ENCODE results near the gene OSTM1. TPM values are rescaled to one million over a fixed set of nuclear protein-coding genes. Genes with fewer than 3 reads are reported as not detected.

OSTM1 gene
- total and polyA plus RNA-seq, 2 of the 13 experiments (the other 11 are each of a cell fraction or from before 2014, with no cell fraction given): 8.7 to 20.5 TPM

DNA sequence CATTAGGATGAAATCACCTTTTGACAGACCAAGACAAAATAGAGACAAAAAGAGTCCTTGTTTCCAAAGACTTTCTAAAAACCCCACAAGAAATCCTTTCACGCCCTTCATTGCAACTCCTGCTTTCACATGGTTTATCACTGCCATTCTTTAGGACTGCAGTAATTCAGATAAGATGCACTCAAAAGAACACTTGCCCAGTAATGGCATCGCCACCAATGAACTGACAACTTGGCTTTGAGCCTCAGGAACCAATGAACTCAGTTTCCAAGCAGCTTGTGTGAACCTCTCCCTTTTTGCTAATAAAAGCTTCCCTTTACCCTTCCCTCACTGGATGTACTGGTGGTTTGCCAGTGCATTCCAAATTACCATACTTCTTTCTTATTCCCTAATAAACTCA lies 21.8 kb downstream of the OSTM1 start (continued):
- TF ChIP-seq NBN (conservative IDR thresholded peaks at IDR 0.05): no peak
- no peak for TF ChIP-seq PCBP1 (IDR thresholded peaks at IDR 0.05; ENCODE audit: borderline replicate concordance, low read depth, low read length)
- TF ChIP-seq ZNF616 (CRISPR knock-in tag; IDR thresholded peaks at IDR 0.05; ENCODE audit: low read depth): no peak
- no peak for TF ChIP-seq ZNF253 (CRISPR knock-in tag; IDR thresholded peaks at IDR 0.05; ENCODE audit: borderline replicate concordance)
- TF ChIP-seq, protein P1, sequence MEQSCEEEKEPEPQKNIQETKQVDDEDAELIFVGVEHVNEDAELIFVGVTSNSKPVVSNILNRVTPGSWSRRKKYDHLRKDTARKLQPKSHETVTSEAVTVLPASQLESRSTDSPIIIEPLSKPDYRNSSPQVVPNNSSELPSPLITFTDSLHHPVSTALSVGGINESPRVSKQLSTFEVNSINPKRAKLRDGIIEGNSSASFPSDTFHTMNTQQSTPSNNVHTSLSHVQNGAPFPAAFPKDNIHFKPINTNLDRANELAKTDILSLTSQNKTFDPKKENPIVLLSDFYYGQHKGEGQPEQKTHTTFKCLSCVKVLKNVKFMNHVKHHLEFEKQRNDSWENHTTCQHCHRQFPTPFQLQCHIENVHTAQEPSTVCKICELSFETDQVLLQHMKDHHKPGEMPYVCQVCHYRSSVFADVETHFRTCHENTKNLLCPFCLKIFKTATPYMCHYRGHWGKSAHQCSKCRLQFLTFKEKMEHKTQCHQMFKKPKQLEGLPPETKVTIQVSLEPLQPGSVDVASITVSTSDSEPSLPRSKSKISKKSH (CRISPR knock-in tag; IDR thresholded peaks at IDR 0.05; ENCODE audit: borderline replicate concordance): no peak

DNA sequence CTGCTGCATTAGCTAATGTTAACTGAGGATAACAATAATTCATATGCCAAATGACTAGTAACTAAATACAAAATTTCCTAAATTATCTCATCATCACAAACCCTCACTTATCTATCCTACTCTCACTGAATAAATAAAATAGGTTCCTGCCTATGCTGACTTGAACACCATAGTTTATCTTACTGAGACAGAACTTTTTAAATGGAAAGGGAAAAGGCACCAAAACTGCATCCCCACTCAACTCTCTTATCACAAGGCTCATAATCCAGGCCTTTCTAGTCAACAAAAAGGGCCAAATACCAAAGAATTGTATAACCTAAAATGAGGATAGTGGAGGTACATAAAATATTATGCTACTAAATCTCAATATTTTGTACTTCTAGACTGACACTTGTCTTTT lies 23.1 kb downstream of the OSTM1 start:
- ATAC-seq (no peak), DNase-seq (ENCODE audit: low spot score) (no peak), FAIRE-seq (no peak)
- in situ Hi-C loops (cut with HindIII; ENCODE audit: extremely low pct_ligation_motif_present, low pct_unique_long_range_greater_than_20kb): no loop called here
- Histone ChIP-seq H3K9me3 (ENCODE audit: low read length) (no peaks in the 10 kb centered on the region), H4K20me1 (ENCODE audit: insufficient read depth, low read length) (no peaks in the 10 kb centered on the region), H3K27ac (ENCODE audit: extremely low read length, insufficient read depth, low read length) (no peak overlapping the region), H3K27me3 (ENCODE audit: control insufficient read depth in 1 of 2, insufficient read depth in 2 of 2, low read length in 2 of 2) (no peaks in the 10 kb centered on the region), H3K79me2 (ENCODE audit: insufficient read depth, low read length) (no peaks in the 10 kb centered on the region), H3K4me3 (replicated peaks in 1 of 3; ENCODE audit: insufficient read depth in 1 of 3, low read depth in 2 of 3, low read length in 3 of 3) (no peak overlapping the region), H3K9ac (ENCODE audit: insufficient read depth, low read depth, low read length) (no peak overlapping the region), H3K36me3 (replicated peaks in 1 of 2; ENCODE audit: control insufficient read depth in 1 of 2, insufficient read depth in 2 of 2, low read length in 2 of 2) (no peaks in the 10 kb centered on the region), H2AFZ (ENCODE audit: low read length) (no peak overlapping the region), H3K4me2 (ENCODE audit: low read depth, low read length) (no peak overlapping the region), H3K4me1 (ENCODE audit: insufficient read depth, low read length) (no peaks in the 10 kb centered on the region)
- TF ChIP-seq, protein P2, sequence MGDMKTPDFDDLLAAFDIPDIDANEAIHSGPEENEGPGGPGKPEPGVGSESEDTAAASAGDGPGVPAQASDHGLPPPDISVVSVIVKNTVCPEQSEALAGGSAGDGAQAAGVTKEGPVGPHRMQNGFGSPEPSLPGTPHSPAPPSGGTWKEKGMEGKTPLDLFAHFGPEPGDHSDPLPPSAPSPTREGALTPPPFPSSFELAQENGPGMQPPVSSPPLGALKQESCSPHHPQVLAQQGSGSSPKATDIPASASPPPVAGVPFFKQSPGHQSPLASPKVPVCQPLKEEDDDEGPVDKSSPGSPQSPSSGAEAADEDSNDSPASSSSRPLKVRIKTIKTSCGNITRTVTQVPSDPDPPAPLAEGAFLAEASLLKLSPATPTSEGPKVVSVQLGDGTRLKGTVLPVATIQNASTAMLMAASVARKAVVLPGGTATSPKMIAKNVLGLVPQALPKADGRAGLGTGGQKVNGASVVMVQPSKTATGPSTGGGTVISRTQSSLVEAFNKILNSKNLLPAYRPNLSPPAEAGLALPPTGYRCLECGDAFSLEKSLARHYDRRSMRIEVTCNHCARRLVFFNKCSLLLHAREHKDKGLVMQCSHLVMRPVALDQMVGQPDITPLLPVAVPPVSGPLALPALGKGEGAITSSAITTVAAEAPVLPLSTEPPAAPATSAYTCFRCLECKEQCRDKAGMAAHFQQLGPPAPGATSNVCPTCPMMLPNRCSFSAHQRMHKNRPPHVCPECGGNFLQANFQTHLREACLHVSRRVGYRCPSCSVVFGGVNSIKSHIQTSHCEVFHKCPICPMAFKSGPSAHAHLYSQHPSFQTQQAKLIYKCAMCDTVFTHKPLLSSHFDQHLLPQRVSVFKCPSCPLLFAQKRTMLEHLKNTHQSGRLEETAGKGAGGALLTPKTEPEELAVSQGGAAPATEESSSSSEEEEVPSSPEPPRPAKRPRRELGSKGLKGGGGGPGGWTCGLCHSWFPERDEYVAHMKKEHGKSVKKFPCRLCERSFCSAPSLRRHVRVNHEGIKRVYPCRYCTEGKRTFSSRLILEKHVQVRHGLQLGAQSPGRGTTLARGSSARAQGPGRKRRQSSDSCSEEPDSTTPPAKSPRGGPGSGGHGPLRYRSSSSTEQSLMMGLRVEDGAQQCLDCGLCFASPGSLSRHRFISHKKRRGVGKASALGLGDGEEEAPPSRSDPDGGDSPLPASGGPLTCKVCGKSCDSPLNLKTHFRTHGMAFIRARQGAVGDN (CRISPR knock-in tag; IDR thresholded peaks at IDR 0.05): no peak
- no peak for TF ChIP-seq ZNF292 (CRISPR knock-in tag; IDR thresholded peaks at IDR 0.05; ENCODE audit: borderline replicate concordance, low read depth)
- TF ChIP-seq ZNF44 (CRISPR knock-in tag; IDR thresholded peaks at IDR 0.05): no peak
- no peak for TF ChIP-seq ZNF713 (CRISPR knock-in tag; IDR thresholded peaks at IDR 0.05)
- TF ChIP-seq STAT5B (CRISPR knock-in tag; IDR thresholded peaks at IDR 0.05): no peak
- TF ChIP-seq PPARG (CRISPR knock-in tag; conservative IDR thresholded peaks at IDR 0.05): no peak
- no peak for TF ChIP-seq RFXAP (CRISPR knock-in tag; IDR thresholded peaks at IDR 0.05; ENCODE audit: borderline replicate concordance)
- TF ChIP-seq NR2F6 (IDR thresholded peaks at IDR 0.05): no peak
- TF ChIP-seq NR2F6 (CRISPR knock-in tag; IDR thresholded peaks at IDR 0.05): no peak
- TF ChIP-seq, protein P3, sequence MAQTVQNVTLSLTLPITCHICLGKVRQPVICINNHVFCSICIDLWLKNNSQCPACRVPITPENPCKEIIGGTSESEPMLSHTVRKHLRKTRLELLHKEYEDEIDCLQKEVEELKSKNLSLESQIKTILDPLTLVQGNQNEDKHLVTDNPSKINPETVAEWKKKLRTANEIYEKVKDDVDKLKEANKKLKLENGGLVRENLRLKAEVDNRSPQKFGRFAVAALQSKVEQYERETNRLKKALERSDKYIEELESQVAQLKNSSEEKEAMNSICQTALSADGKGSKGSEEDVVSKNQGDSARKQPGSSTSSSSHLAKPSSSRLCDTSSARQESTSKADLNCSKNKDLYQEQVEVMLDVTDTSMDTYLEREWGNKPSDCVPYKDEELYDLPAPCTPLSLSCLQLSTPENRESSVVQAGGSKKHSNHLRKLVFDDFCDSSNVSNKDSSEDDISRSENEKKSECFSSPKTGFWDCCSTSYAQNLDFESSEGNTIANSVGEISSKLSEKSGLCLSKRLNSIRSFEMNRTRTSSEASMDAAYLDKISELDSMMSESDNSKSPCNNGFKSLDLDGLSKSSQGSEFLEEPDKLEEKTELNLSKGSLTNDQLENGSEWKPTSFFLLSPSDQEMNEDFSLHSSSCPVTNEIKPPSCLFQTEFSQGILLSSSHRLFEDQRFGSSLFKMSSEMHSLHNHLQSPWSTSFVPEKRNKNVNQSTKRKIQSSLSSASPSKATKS (CRISPR knock-in tag; IDR thresholded peaks at IDR 0.05): no peak
- CTCF ChIA-PET (ENCODE audit: low intra/inter-chr PET ratio, low total read pairs): interaction anchor here (4.4 kb wide), 1 partner anchor 73 kb away, joined by 85 read pairs; no protein-coding TSS in a partner anchor
- intact Hi-C loops (cut with micrococcal nuclease; ENCODE audit: unreplicated experiment): no loop called here
- POLR2A ChIA-PET: no interaction called here
- BruUV-seq (replicated peaks): no TSS peak
